Fibroblast of pulmonary artery (primary cell): ENCODE data around the gene ADAMTSL1.

Experiments
- DNase-seq: peaks from one replicate; pipeline ENCODE4 v3.0.0-alpha.2; 2010; ENCODE audit warnings: low read depth
- H3K4me3 ChIP-seq: replicated peaks from 2 replicates; pipeline ENCODE4 v1.5.1; 2011; ENCODE audit warnings: low read depth, mild to moderate bottlenecking, control low read depth, low read length, moderate library complexity
- TF ChIP-seq, protein P1 (sequence below): IDR thresholded peaks from 2 replicates; pipeline ENCODE4 v1.5.1; 2011; ENCODE audit warnings: mild to moderate bottlenecking, control low read depth, low read length, inconsistent platforms; ENCODE audit errors: missing control alignments

The ADAMTSL1 gene

DNA sequence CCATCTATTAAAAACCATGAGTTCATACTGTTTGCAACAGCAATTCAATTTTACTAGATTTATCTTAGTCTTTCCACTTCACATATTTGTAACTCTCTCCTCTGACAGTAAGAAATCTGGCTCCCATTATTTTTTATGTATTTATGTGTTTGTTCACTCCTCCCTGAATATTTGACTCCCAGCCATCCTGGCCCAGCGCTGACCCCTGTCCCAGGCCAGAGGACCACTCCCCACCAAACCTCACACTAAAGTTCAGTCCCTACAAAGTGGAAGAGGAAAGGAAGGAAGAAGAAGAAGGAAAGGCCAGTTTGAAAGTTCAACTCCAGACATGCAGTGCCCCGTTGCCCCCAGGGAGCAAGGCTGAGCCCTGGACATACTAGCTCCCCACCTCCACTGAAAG, 271.8 kb downstream of the ADAMTSL1 start:
- no peak overlapping the region for H3K4me3 ChIP-seq
- no peak for DNase-seq
- TF ChIP-seq, protein P1, sequence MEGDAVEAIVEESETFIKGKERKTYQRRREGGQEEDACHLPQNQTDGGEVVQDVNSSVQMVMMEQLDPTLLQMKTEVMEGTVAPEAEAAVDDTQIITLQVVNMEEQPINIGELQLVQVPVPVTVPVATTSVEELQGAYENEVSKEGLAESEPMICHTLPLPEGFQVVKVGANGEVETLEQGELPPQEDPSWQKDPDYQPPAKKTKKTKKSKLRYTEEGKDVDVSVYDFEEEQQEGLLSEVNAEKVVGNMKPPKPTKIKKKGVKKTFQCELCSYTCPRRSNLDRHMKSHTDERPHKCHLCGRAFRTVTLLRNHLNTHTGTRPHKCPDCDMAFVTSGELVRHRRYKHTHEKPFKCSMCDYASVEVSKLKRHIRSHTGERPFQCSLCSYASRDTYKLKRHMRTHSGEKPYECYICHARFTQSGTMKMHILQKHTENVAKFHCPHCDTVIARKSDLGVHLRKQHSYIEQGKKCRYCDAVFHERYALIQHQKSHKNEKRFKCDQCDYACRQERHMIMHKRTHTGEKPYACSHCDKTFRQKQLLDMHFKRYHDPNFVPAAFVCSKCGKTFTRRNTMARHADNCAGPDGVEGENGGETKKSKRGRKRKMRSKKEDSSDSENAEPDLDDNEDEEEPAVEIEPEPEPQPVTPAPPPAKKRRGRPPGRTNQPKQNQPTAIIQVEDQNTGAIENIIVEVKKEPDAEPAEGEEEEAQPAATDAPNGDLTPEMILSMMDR: no peak

DNA sequence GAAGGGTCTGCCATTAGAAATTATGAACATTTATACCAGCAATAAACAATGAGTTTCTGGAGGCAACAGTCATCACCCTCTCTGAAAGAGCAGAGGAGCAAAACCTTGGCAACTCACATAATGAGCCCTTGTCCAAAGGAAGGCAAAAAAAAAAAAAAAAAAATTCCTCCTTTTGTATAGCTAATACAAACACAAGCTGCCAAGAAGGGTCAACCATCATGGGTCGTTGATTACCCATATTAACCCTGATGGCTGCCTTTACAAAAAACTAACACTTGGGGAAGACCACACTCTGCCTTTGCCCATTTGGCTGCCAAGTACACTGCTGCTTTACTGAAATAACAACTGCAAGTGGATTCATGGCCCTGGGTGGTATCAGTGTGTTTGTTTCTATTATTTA, 272.7 kb downstream of the ADAMTSL1 start:
- no peak for DNase-seq

DNA sequence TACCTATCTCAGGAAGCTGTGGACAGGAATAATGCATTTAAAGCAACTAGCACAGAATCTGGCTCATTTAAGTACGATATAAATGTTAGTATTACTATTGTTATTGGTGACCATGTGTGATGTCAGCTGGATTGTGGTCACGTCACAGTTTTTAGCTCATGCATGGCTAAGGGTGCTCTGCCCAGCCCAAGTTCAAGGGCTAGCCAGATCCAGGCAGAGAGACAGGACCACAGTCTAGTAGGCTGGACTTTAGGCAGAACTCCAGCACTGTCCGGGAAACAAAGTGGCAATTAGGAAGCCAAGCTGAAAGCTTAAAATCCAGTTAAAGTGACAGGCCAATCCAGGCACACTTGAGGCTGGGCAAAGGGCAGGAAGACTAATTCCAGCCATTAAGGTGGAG, 273.6 kb downstream of the ADAMTSL1 start:
- DNase-seq: no peak
- TF ChIP-seq, protein P1: no peak
- no peak overlapping the region for H3K4me3 ChIP-seq

More for the DNA sequence above, 272.7 kb downstream of the ADAMTSL1 start:
- H3K4me3 ChIP-seq: no peak overlapping the region
- TF ChIP-seq, protein P1: no peak

DNA sequence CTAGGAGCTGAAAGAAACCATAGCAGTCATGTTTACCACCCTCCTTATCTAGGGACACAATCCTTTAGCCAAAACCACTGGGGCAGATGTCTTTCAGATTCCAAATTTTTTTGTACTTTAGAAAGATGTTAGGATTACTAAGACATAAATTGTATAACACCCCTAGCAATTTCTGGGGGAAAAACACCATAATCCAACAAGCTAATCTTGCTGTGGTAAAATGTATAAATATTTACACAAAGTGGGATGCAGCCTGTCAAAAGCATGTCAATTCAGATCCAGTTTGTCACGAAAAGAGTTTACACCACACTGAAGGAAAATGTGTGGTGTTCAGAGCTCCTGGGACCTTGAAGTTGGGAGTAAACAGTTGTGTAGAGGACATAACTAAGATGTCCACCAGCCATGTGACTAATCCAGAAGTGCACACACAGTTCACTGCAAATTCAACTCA, 274.3 kb downstream of the ADAMTSL1 start:
- no peak overlapping the region for H3K4me3 ChIP-seq
- no peak for DNase-seq
- TF ChIP-seq, protein P1: no peak

DNA sequence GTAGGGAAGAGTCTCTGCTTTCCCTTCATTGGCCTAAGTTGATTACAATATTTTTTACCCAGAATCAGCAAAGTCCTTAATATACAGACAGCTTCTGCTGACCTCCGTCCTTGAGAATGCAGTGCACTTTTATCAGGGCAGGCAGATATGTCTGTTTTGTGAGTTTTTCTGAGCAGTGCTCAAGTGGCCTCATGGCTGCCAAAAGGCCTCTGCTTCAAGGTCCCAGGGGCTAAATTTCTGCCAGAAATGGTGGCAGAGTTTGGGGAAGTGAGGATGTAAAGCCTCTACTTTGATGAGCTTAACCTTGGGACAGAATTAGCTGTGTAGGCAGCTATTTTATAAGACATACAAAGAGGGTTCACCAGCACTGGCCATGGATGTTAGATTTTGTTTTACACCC, 275.8 kb downstream of the ADAMTSL1 start:
- TF ChIP-seq, protein P1: no peak
- H3K4me3 ChIP-seq: no peak overlapping the region
- no peak for DNase-seq

DNA sequence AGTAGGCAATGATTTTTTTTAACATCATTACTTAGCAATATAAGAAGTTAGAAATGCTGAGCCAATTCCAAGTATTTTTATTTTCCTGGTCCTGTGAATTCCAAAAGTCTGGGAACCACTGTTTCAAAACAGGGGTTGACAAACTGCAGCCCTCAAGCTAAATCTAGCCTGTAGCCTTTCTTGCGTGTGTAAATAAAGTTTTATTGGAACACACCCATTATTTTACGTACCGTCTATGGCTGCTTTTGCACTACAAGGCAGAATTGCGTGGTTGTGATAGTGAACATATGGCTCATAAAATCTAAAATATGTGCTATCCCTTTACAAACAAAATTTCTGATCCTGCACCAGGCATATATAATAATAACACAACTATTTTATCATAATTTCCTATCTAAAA, 280.0 kb downstream of the ADAMTSL1 start:
- TF ChIP-seq, protein P1: no peak
- H3K4me3 ChIP-seq: no peak overlapping the region

DNA sequence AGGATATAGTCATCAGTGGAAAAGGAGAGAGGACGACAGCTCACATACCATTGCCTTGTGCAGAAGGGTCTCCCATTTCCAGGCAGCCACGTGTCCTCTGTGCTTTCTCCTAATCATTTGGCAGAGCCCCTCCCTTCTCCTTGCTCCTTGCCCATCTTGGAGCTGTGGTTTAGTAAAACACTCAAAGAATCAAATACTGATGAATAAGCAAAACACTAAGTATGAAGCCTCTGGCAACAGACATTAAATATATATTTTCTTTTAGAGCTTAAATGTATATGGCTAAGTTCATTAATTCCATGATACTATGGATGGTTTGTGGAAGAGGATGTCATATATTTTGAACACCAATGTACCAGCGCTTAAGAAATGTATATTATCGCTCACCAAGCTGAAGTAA, 280.6 kb downstream of the ADAMTSL1 start:
- TF ChIP-seq, protein P1: no peak
- no peak for DNase-seq
- H3K4me3 ChIP-seq: no peak overlapping the region

More for the DNA sequence above, 280.0 kb downstream of the ADAMTSL1 start:
- DNase-seq: no peak
